ENCODE results near the gene TNNC2. TPM values are rescaled to one million over a fixed set of nuclear protein-coding genes. Genes with fewer than 3 reads are reported as not detected.

TNNC2 gene
- total and polyA plus RNA-seq, 2 of the 13 experiments (the other 11 are each of a cell fraction or from before 2014, with no cell fraction given) = 1.8 to 4.7 TPM

DNA sequence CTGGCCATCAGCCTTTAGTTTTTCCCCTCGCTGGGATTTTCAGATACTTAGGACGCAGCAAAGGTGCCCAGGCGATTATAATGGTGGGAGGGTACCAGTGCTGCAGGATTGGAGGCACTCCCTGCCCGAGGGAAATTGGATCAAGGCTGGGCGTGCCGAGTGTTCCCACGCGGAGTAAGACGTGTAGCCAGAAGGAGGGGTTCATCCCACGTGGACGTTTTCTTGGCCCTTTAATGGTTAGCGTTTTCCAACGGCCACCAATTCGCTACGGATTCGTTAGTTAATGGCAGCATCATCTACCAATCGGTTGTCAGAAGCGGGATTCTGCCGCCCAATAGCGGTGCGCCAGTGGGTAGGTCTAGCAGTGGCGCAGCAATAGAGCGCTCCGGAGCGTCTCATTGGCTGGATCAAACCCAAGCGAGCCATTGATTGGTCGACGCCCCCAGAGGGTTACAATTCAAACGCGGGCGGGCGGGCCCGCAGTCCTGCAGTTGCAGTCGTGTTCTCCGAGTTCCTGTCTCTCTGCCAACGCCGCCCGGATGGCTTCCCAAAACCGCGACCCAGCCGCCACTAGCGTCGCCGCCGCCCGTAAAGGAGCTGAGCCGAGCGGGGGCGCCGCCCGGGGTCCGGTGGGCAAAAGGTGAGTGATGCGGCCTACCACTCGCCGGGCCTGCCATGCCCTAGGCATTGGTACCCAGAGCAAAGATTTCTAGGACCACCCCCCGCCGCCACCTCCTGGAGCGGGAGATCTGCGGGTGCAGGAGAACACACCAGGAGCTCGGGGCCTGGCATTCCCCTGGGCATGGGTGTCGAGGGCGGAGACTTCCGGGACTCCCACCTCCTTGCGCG lies 14.7 kb downstream of the TNNC2 start, which contains the start of gene UBE2C (continued):
- TF ChIP-seq, protein P1, sequence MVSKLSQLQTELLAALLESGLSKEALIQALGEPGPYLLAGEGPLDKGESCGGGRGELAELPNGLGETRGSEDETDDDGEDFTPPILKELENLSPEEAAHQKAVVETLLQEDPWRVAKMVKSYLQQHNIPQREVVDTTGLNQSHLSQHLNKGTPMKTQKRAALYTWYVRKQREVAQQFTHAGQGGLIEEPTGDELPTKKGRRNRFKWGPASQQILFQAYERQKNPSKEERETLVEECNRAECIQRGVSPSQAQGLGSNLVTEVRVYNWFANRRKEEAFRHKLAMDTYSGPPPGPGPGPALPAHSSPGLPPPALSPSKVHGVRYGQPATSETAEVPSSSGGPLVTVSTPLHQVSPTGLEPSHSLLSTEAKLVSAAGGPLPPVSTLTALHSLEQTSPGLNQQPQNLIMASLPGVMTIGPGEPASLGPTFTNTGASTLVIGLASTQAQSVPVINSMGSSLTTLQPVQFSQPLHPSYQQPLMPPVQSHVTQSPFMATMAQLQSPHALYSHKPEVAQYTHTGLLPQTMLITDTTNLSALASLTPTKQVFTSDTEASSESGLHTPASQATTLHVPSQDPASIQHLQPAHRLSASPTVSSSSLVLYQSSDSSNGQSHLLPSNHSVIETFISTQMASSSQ (IDR thresholded peaks at IDR 0.05; ENCODE audit: low read depth) = no peak
- TF ChIP-seq, protein P1 (CRISPR knock-in tag; IDR thresholded peaks at IDR 0.05; ENCODE audit: borderline replicate concordance) = no peak; the same call in 1 of the 2 replicates
- TF ChIP-seq RFXANK (CRISPR knock-in tag; IDR thresholded peaks at IDR 0.05) (no peak), ZNF383 (CRISPR knock-in tag; IDR thresholded peaks at IDR 0.05; ENCODE audit: borderline replicate concordance) (no peak), FOXP1 (IDR thresholded peaks at IDR 0.05) (no peak), FOXP1 (CRISPR knock-in tag; IDR thresholded peaks at IDR 0.05) (no peak), ZNF883 (CRISPR knock-in tag; IDR thresholded peaks at IDR 0.05; ENCODE audit: not compliant biosample characterization) (peak; percentile 14), FOXM1 (CRISPR knock-in tag; IDR thresholded peaks at IDR 0.05) (peak; percentile 98), HES4 (CRISPR knock-in tag; IDR thresholded peaks at IDR 0.05; ENCODE audit: borderline replicate concordance) (no peak; the same call in 1 of the 2 replicates), TEAD3 (CRISPR knock-in tag; optimal IDR thresholded peaks at IDR 0.05; ENCODE audit: borderline replicate concordance) (peak; percentile 19), NCOR1 (IDR thresholded peaks at IDR 0.05; ENCODE audit: borderline replicate concordance, low read length) (peak; percentile 56; the same call in 1 of the 2 replicates), MAFG (CRISPR knock-in tag; IDR thresholded peaks at IDR 0.05) (no peak), JUNB (CRISPR knock-in tag; IDR thresholded peaks at IDR 0.05; ENCODE audit: borderline replicate concordance) (peak; percentile 26; the same call in 1 of the 2 replicates), SALL1 (CRISPR knock-in tag; IDR thresholded peaks at IDR 0.05) (peak; percentile 70), NFATC3 (CRISPR knock-in tag; IDR thresholded peaks at IDR 0.05) (no peak), ZBTB20 (CRISPR knock-in tag; IDR thresholded peaks at IDR 0.05; ENCODE audit: borderline replicate concordance, low read depth) (no peak)
- TF ChIP-seq, protein P2, sequence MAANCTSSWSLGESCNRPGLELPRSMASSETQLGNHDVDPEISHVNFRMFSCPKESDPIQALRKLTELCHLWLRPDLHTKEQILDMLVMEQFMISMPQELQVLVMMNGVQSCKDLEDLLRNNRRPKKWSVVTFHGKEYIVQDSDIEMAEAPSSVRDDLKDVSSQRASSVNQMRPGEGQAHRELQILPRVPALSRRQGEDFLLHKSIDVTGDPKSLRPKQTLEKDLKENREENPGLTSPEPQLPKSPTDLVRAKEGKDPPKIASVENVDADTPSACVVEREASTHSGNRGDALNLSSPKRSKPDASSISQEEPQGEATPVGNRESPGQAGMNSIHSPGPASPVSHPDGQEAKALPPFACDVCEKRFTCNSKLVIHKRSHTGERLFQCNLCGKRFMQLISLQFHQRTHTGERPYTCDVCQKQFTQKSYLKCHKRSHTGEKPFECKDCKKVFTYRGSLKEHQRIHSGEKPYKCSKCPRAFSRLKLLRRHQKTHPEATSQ (CRISPR knock-in tag; IDR thresholded peaks at IDR 0.05; ENCODE audit: borderline replicate concordance) = peak; percentile 50; the same call in 1 of the 2 replicates
- TF ChIP-seq, protein P3, sequence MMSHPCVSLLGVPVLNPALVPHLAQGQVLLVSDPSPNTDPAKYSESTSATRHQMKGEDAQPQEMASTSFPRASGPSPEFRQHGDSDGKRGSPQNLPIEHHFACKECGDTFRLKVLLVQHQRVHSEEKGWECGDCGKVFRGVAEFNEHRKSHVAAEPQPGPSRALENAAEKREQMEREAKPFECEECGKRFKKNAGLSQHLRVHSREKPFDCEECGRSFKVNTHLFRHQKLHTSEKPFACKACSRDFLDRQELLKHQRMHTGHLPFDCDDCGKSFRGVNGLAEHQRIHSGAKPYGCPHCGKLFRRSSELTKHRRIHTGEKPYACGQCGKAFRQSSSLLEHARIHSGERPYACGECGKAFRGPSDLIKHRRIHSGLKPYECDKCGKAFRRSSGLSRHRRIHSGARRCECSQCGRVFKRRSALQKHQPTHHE (CRISPR knock-in tag; IDR thresholded peaks at IDR 0.05; ENCODE audit: borderline replicate concordance) = no peak
- TF ChIP-seq, protein P4, sequence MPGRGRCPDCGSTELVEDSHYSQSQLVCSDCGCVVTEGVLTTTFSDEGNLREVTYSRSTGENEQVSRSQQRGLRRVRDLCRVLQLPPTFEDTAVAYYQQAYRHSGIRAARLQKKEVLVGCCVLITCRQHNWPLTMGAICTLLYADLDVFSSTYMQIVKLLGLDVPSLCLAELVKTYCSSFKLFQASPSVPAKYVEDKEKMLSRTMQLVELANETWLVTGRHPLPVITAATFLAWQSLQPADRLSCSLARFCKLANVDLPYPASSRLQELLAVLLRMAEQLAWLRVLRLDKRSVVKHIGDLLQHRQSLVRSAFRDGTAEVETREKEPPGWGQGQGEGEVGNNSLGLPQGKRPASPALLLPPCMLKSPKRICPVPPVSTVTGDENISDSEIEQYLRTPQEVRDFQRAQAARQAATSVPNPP (CRISPR knock-in tag; IDR thresholded peaks at IDR 0.05) = peak; percentile 91
- TF ChIP-seq, protein P5, sequence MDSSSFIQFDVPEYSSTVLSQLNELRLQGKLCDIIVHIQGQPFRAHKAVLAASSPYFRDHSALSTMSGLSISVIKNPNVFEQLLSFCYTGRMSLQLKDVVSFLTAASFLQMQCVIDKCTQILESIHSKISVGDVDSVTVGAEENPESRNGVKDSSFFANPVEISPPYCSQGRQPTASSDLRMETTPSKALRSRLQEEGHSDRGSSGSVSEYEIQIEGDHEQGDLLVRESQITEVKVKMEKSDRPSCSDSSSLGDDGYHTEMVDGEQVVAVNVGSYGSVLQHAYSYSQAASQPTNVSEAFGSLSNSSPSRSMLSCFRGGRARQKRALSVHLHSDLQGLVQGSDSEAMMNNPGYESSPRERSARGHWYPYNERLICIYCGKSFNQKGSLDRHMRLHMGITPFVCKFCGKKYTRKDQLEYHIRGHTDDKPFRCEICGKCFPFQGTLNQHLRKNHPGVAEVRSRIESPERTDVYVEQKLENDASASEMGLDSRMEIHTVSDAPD (CRISPR knock-in tag; IDR thresholded peaks at IDR 0.05) = peak; percentile 82
